ENCODE data around the gene COL8A1.

Gene COL8A1

DNA sequence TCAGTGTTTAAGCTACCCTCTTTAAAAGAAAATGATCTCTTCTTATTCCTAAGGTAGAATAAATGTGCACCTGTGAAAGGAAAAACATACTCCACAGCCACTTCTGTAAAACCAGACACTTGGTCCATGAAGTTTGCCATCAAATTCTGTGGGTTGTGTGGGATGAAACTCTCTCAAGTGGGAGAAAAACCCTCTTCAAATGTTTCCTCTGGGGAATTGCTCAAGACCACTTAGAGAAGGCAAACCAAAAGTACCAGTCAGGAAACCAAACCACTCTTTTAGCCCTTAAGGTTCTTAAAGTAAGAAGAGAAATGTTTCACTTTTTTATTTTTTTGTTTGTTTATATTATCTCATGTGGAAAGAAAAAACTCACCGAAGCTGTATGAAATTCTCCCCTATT lies 1.2 kb downstream of the COL8A1 start:
- no peak for DNase-seq (ENCODE audit: low read depth)

DNA sequence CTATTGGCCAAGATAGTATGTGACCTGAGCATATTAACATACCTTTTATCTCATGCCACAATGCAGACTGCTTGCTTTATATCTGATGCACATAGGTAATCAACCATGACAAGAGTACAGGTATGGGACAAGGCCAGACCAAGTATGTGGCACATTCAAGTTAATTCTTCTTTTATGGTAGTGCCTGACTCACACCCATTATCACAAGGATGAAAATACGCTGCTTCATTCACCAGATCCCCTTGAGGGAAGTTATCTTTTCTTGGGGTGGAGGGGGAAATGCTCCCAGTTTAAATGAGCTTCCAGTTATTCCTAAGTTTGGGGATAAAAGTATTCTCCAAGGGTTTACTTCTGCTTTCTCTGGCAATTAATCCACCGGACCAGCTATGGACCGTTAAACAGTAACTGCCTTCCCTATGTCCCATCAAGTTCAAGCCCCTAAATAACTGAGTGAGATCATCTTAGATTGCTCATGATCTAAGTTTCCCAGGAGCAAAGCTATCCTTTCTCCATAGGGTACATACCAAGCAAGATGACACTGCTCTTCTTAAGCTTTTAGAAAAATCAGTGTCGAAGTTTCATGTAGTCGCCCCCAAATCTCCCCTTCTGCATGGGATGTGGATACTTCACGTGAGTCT lies 1.9 kb downstream of the COL8A1 start:
- no peak for DNase-seq (ENCODE audit: low read depth)

DNA sequence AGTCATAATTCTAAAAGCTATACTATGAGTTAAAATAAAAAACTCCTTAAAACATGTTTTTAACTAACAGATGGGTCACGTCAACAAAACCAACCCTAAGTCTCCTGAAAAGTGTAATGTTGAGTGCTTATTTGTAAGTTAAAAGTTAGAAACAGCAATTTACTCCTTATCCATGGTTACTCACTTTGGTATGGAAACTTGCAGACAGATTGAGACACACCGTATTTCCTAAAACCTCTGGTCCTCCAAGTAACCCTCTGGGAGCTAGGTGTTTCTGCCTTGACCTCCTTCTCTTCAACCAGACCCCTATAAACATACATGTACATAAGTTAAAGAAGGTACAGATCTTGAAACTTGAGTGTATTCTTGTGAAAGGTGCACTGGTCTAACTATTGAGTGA lies 3.1 kb downstream of the COL8A1 start:
- DNase-seq (ENCODE audit: low read depth), result no peak

DNA sequence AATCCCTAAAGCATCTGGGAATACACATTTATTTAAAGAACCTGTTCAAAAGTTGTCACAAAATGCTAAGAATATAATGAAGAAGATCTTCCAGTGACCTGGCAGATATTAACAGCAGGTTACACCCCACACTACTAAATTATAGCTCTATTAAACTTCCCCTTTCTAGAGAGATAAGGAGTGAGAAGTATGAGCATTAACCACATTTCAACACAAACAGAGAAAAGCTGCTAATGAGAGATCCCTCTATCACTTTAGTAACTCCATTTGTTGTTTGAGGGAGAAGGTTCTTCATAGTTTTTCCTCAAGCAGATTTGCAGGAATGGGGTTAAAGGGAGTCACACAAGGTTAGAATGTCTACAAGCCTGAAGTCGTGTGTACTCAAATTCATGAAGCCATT lies 3.6 kb downstream of the COL8A1 start:
- no peak for DNase-seq (ENCODE audit: low read depth)

DNA sequence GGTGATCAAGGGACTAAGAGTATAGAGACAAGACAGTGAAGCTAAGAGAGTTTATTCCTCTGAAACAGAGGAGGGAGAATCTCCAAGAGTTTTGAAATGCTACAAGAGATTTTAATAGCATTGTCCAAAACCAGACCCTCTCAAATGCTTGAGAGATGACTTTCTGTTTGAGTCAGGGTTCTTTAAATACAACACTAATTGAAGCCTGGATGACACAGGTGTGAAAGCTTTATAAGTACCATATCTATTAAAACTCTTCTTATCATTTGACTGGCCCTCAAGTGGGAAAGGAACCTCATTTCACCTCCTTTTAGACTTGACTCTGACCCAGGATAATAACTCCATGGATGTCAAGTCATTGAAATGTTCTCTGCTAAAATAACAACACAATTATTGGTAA lies 5.6 kb downstream of the COL8A1 start:
- DNase-seq (ENCODE audit: low read depth), result no peak

DNA sequence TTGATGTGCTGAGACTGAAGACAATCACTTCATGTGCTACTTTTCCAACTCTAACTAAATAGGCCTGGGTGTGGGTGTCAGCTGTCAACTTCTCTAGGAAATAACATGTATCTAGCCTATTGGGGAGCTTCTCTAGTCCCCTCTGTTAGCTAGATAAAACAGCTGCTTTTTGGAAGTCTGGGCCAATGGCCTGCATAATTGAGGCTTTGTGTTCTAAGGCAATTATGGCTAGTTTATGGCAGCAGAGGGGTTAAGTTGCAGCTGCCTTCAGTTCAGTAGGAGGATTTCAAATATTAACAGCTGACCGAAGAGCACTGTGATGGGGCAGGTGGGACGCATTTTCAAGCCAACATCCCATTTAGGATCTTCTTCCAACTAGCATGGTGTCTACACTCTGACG lies 6.4 kb downstream of the COL8A1 start:
- DNase-seq (ENCODE audit: low read depth), result no peak

DNA sequence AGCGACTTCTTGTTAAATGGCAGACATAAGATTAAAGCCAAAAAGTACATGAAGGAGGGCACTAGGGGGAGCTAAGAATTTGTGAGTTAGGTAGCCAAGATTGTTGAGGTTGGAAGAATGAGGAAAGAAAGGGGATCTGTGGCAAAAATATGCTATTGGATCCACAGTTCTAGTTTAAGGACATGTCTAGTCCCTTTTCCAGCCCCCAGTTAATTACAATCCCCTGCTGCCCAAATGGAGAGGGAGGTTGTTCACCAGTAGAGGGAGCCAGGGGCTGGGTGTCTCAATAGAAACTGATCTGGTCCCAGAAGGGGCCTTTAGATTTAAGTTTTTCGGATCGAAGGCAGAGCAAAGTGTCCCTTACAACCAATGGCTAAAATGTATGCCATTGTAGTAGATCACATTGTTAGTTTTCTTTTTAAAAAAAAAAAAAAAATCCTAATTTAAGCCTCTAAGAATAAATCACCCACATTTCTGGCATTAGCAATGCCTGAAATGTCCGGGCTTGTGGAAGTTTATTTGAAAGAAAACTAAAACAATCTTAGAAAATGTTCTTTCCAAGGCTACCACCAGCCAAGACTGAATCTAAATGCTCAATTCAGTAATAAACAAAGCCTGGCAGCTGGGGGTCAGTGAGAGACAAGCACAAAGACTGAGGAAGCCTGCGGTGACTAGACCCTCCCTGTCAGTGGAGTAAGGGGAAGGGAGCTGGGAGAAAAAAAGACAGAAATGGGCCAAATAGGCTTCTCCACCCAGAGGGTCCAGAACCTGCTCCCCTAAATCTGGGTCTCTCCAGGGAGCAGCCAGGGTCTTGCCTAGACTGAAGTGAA lies 7.1 kb downstream of the COL8A1 start:
- DNase-seq (ENCODE audit: low read depth), result peak; percentile 47

DNA sequence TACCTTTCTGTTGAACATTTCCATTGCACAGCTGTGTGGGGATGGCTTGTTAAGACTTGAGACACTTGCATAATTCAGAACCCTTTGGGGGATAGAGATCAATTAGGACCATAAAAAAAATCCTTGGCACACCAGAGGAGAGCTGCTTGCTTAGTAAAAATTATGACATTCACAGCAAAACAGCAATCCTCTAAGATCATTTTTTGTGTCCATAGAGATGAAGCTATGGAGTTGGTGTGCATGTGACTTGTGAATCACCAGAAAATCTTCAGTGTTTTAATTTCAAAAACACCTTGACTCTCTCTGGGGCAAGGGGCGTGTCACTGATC lies 7.7 kb downstream of the COL8A1 start:
- no peak for DNase-seq (ENCODE audit: low read depth)

DNA sequence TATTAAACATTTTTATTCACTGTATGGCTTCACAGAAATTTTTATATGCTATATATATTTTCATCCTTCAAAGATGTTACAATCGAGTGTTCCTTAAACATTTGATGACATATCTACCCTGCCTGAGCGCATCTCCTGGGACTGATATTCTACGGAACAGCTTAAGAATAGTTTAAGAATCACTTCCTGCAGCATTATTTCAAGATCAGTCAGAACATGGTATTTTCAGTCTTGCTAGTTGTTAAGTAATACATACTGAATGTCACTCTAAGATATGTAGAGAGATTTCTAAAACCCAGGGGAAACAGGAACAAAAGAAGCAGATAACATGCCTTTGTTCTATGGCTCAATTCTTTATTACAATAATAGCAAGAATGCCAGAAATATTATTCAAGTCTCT lies 8.7 kb downstream of the COL8A1 start:
- DNase-seq (ENCODE audit: low read depth), result no peak

DNA sequence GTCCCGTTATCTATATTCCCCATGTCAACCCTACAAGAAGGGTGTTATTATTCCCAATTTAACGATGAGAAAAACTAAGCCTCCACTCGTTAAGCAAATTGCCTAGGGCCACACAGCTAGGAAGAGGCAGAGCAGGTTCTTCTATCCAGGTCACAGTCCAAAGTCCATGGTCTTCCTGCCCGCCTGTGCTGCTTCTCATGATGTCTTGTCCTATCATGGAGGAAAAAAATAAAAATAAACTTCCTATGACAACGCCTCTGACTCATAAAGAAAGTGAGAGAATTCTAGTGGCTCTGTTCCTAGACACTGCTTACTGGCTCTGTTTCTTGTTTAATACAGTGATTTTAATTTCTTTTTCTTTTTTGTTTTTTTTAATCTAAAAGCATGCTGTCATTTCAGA lies 9.7 kb downstream of the COL8A1 start:
- no peak for DNase-seq (ENCODE audit: low read depth)

DNA sequence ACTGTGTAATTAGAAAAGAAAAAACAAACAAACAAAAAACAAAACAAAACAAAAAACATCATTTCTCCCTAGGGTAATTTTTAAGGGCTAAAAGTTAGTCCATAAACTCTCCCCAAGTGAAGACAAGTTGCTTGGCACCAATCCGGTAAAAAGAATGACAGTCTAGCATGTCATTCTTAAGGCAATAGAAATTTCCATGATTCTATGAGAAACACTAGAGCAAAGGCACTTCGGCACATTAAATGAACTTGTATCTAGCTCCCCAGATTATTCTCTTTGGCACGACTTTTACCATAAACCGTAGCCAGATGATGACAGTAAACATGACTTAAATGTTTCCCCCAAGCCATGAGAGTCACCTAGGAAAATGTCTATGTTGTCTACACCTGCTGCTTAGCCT lies 10.1 kb downstream of the COL8A1 start:
- DNase-seq (ENCODE audit: low read depth), result no peak

- no peak for DNase-seq (ENCODE audit: low read depth)
Observed at GRCh38 chr3:99651531-99651930, 13.1 kb downstream of the COL8A1 start.

DNA sequence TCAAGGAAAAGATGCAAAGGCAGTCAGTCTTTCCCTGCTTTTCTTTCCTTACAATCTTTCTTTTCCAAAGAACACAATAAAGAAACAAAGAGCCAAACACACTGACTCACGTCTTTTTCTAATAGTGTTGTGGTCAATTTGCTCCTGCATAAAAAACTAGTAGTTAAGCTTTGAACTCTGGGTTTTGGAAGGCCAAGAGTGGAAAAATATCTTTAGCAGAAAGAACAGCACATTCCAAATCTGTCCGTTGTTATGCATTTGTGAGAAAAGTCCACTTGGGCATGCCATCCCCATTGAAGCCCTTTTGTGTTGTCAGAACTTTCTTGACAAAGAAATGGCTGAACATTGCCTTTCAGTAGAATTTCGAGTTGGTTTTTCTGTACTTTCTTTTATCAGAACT lies 18.2 kb downstream of the COL8A1 start:
- DNase-seq (ENCODE audit: low read depth), result no peak

DNA sequence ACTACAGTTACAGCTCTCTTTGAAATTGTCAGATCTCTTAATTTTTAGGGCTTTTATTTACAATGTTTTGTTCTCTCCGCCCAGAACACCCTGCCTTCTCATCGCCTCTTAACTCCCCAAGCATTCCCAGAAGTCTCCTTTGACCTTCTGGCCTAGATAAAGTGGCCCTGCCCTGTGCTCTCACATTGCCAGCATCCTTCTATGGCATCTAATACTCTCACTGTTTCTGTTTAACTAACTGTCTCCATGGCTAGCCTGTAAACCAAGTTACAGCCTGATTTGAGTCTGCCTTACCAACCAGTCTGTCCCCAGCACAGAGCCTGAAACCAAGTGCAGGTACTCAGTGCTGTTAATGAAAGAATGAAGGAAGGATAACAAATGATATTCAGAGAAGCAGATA lies 19.9 kb downstream of the COL8A1 start:
- no peak for DNase-seq (ENCODE audit: low read depth)

GRCh38 chr3:99659032-99659431 lies 20.6 kb downstream of the COL8A1 start:
- peak; percentile 93 for DNase-seq (ENCODE audit: low read depth)

DNA sequence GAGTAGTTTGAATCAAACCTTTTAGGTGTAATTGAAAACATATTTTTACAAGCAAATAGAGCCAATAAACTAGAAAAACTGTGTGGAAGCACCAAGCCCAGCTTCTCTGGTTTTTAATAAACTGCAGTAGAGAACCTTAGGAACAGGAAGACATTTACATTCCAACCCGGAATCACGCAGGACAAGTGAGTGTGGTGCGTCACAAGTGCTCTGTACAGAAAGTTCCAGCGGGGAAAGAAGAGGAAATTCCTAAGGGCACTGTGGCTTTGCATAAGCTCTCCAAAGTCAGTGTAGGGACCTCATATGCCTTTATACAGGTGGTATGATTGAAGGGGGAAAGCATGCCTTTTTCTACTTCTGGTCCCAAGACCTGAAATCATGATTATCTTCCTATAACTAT lies 21.6 kb downstream of the COL8A1 start:
- no peak for DNase-seq (ENCODE audit: low read depth)

DNA sequence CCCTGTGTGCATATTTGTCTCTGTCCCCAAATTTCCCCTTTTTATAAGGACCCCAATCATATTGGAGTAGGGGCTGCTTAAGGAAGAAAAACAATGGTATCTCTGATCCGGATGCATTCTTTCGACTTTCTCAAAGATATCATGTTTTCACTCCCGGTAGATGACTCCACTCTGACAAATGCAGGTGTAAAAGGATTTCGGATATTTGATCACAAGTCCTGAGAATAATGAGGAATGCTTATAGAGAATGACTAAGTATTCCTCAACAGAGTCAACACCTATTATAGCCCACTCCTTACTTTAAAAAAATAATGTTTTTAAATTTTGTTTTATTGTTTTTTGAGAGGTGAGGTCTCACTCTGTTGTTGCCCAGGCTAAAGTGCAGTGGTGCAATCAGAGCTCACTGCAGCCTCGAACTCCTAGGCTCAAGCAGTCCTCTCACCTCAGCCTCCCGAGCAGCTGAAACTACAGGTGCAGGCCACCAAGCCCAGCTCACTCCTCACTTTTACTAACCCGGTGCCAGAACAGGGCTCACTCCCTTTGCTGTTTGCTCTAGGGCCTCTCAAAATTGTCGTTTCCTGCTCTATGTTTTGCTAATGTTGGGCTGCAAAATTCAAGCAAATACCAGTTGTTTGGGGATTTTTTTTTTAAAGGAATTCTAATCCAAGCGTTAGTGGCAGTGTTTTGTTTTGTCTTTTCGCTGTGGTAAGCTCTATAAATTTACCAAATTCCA lies 24.6 kb downstream of the COL8A1 start:
- no peak for DNase-seq (ENCODE audit: low read depth)

DNA sequence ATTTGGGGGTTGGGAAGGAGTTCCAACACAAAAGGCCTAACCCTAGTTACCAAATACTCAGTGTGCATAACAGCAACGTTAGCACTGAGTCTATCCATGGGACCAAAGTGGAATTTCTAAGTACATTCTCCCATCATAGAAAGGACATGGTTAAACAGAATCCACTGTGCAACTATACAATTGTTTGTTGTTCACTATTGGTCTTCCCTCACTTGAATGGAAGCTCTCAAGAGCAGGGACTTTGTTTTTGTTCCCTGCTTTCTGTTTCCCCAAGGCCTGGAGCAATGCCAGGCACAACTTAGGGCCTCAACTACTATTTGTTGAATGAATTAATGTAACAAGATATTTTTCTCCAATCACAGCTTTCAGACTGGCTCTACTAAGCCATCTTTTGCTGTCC lies 25.6 kb downstream of the COL8A1 start:
- no peak for DNase-seq (ENCODE audit: low read depth)

- DNase-seq (ENCODE audit: low read depth), result no peak
Observed at GRCh38 chr3:99665017-99665416, 26.6 kb downstream of the COL8A1 start.

GRCh38 chr3:99666201-99666600 lies 27.8 kb downstream of the COL8A1 start:
- no peak for DNase-seq (ENCODE audit: low read depth)

DNA sequence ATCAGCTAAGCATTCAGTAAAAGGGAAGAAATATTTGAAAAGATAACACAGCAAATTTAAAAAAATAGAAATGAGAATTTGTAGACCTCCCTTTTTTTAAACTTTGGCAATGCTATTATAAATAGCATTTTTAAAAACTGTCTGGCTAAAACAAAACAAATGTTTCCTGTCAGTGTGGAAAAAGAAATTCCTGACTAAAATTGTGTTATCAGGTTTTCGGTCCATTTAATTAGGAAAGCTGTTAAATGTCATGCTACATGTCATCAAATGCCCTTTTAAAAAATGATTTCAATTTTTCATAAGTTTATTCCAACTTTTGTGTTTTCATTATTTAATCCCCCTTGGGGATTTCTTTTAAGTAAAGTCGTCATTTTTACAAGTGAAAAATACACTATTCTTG lies 29.6 kb downstream of the COL8A1 start:
- no peak for DNase-seq (ENCODE audit: low read depth)

DNA sequence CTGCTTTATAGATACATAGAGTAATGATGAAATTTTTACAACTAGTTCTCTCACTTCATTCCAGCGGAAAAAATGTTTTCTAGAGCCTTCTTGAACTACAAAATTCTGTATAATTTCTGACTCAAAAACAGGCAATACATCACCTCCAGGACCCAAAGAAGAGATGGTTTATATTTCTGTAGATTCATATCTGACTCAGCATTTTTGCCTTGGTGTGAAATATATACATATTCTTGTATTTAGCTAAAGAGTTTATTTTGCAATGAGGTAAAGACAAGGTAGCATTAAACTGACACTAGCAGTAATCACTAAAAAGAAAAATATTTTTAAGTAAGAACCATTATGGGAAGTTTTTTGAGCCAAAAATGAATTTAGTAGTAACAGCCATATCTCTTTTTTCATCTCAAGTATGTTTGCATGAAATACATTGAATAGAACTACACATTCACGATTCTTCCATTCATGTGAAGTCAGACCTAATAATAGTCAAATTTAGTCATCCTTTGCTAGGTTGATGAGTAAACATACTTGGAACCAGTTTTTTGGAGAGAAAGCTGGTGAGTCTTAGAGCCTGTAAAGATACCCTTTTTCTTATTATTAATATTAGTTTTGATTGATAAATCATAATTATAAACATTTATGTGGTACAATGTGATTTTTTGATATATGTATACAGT lies 31.6 kb downstream of the COL8A1 start:
- DNase-seq (ENCODE audit: low read depth), result no peak

- no peak for DNase-seq (ENCODE audit: low read depth)
Observed at GRCh38 chr3:99670556-99670950, 32.2 kb downstream of the COL8A1 start.
